H9 (cell line): ENCODE measurements around the gene EDDM3A. TPM values are rescaled to one million over a fixed set of nuclear protein-coding genes. Genes with fewer than 3 reads are reported as not detected.

ENCODE experiments used
- DNase-seq: peaks from one replicate; pipeline ENCODE4 v3.0.0-alpha.2; 2017
- H2AFZ ChIP-seq: one replicate; pipeline ENCODE4 v1.6.1; 2013; ENCODE audit warnings: mild to moderate bottlenecking, low read length, control low read depth, moderate library complexity
- H2AK5ac ChIP-seq: 2 replicates; pipeline ENCODE4 v1.6.1; 2013; ENCODE audit warnings: low read length, control low read depth, mixed read lengths; ENCODE audit not compliant: insufficient read length
- H2BK120ac ChIP-seq: one replicate; pipeline ENCODE4 v1.6.1; 2013; ENCODE audit warnings: low read depth, mild to moderate bottlenecking, low read length, control low read depth, inconsistent platforms; ENCODE audit not compliant: poor library complexity, severe bottlenecking
- H2BK12ac ChIP-seq: 2 replicates; pipeline ENCODE4 v1.6.1; 2013; ENCODE audit warnings: low read length, control low read depth, mixed read lengths, low read depth; ENCODE audit not compliant: insufficient read length
- H2BK15ac ChIP-seq: 2 replicates; pipeline ENCODE4 v1.6.1; 2013; ENCODE audit warnings: low read depth, low read length, control low read depth
- H2BK20ac ChIP-seq: one replicate; pipeline ENCODE4 v1.6.1; 2013; ENCODE audit warnings: low read depth, mild to moderate bottlenecking, low read length, control low read depth, inconsistent platforms; ENCODE audit not compliant: poor library complexity, severe bottlenecking
- H2BK5ac ChIP-seq: 2 replicates; pipeline ENCODE4 v1.6.1; 2013; ENCODE audit warnings: low read length, control low read depth, mixed read lengths; ENCODE audit not compliant: insufficient read length
- H3K14ac ChIP-seq: 2 replicates; pipeline ENCODE4 v1.6.1; 2013; ENCODE audit warnings: low read length, control low read depth; ENCODE audit not compliant: insufficient read depth
- H3K18ac ChIP-seq: 2 replicates; pipeline ENCODE4 v1.6.1; 2013; ENCODE audit warnings: low read depth, mild to moderate bottlenecking, mixed read lengths, low read length, control low read depth; ENCODE audit not compliant: insufficient read length
- H3K23ac ChIP-seq: 2 replicates; pipeline ENCODE4 v1.6.1; 2013; ENCODE audit warnings: low read length, control low read depth, mixed read lengths, low read depth; ENCODE audit not compliant: insufficient read length
- H3K23me2 ChIP-seq: 2 replicates; pipeline ENCODE4 v1.6.1; 2013; ENCODE audit warnings: low read depth, mild to moderate bottlenecking, mixed read lengths, low read length, control low read depth; ENCODE audit not compliant: insufficient read length, poor library complexity, severe bottlenecking
- H3K27ac ChIP-seq: 2 replicates; pipeline ENCODE4 v1.5.1; 2013; ENCODE audit warnings: low read length, control low read depth, mixed read lengths, low read depth; ENCODE audit not compliant: insufficient read length
- H3K27me3 ChIP-seq: 2 replicates; pipeline ENCODE4 v1.6.1; 2013; ENCODE audit warnings: low read length, control low read depth, inconsistent platforms; ENCODE audit not compliant: insufficient read depth
- H3K4ac ChIP-seq: 2 replicates; pipeline ENCODE4 v1.6.1; 2013; ENCODE audit warnings: low read depth, mild to moderate bottlenecking, control low read depth, inconsistent platforms, low read length, moderate library complexity
- H3K4me1 ChIP-seq: 2 replicates; pipeline ENCODE4 v1.6.1; 2013; ENCODE audit warnings: low read length, control low read depth, inconsistent platforms; ENCODE audit not compliant: insufficient read depth
- H3K4me2 ChIP-seq: 2 replicates; pipeline ENCODE4 v1.6.1; 2013; ENCODE audit warnings: low read length, control low read depth, mixed read lengths; ENCODE audit not compliant: insufficient read length, insufficient read depth
- H3K56ac ChIP-seq: 2 replicates; pipeline ENCODE4 v1.6.1; 2013; ENCODE audit warnings: low read depth, mild to moderate bottlenecking, mixed read lengths, low read length, control low read depth; ENCODE audit not compliant: insufficient read length
- H3K79me1 ChIP-seq: 2 replicates; pipeline ENCODE4 v1.6.1; 2013; ENCODE audit warnings: low read depth, mild to moderate bottlenecking, moderate library complexity, low read length, control low read depth, inconsistent platforms; ENCODE audit not compliant: insufficient read depth, poor library complexity, severe bottlenecking
- H3K79me2 ChIP-seq: 2 replicates; pipeline ENCODE4 v1.6.1; 2013; ENCODE audit warnings: low read length, control low read depth, inconsistent platforms; ENCODE audit not compliant: insufficient read depth
- H3K9ac ChIP-seq: 2 replicates; pipeline ENCODE4 v1.6.1; 2013; ENCODE audit warnings: low read length, control low read depth, mixed read lengths; ENCODE audit not compliant: insufficient read length; ENCODE audit errors: extremely low read depth
- H3K9me3 ChIP-seq: one replicate; pipeline ENCODE4 v1.6.1; 2013; ENCODE audit warnings: low read depth, low read length, inconsistent platforms; ENCODE audit not compliant: control insufficient read depth
- H3T11ph ChIP-seq: one replicate; pipeline ENCODE4 v1.6.1; 2013; ENCODE audit warnings: mild to moderate bottlenecking, low read length, control low read depth, inconsistent platforms
- H4K20me1 ChIP-seq: one replicate; pipeline ENCODE4 v1.6.1; 2013; ENCODE audit not compliant: control insufficient read depth, insufficient read length, insufficient read depth
- H4K5ac ChIP-seq: 2 replicates; pipeline ENCODE4 v1.6.1; 2013; ENCODE audit warnings: low read depth, mild to moderate bottlenecking, mixed read lengths, low read length, control low read depth; ENCODE audit not compliant: insufficient read length
- H4K8ac ChIP-seq: replicated peaks from 2 replicates; pipeline ENCODE4 v1.6.1; 2013; ENCODE audit warnings: low read length, control low read depth, mixed read lengths, low read depth; ENCODE audit not compliant: insufficient read length
- H4K91ac ChIP-seq: 2 replicates; pipeline ENCODE4 v1.6.1; 2013; ENCODE audit warnings: low read depth, mild to moderate bottlenecking, moderate library complexity, mixed read lengths, low read length, control low read depth; ENCODE audit not compliant: insufficient read length
- H3K27ac Mint-ChIP-seq, 3 experiments: 2 replicates in 2 of 3; 3 replicates in 1 of 3; pipeline ENCODE4 v1.8.0; 2020 to 2021; ENCODE audit warnings: mixed read lengths in 3 of 3, mild to moderate bottlenecking in 1 of 3, moderate library complexity in 1 of 3
- H3K27me3 Mint-ChIP-seq: 2 replicates; pipeline ENCODE4 v1.8.0; 2021; ENCODE audit warnings: low read depth, mild to moderate bottlenecking, moderate library complexity, mixed read lengths
- H3K36me3 Mint-ChIP-seq, 3 experiments: 2 replicates in 2 of 3; 3 replicates in 1 of 3; pipeline ENCODE4 v1.8.0; 2020 to 2021; ENCODE audit warnings: low read depth in 3 of 3, mixed read lengths in 3 of 3; ENCODE audit not compliant: insufficient read depth in 1 of 3
- H3K4me1 Mint-ChIP-seq, 2 experiments: 2 replicates each; pipeline ENCODE4 v1.8.0; 2020; ENCODE audit warnings: mixed read lengths in 2 of 2
- H3K4me3 Mint-ChIP-seq, 2 experiments: 2 replicates in 1 of 2; 3 replicates in 1 of 2; pipeline ENCODE4 v1.8.0; 2020 to 2021; ENCODE audit warnings: mild to moderate bottlenecking in 2 of 2, mixed read lengths in 2 of 2, moderate library complexity in 1 of 2
- H3K9me3 Mint-ChIP-seq, 2 experiments: 2 replicates in 1 of 2; 3 replicates in 1 of 2; pipeline ENCODE4 v1.8.0; 2020; ENCODE audit warnings: mild to moderate bottlenecking in 2 of 2, mixed read lengths in 2 of 2, moderate library complexity in 1 of 2
- CTCF ChIP-seq: fragments of 200-600 bp; sonication (generic); conservative IDR thresholded peaks from 3 replicates; pipeline ENCODE4 v1.8.0; 2021; ENCODE audit warnings: antibody characterized with exemption, mild to moderate bottlenecking
- WGBS: extraction: QIAGEN DNeasy Blood & Tissue Kit; methylation state at CpG from one replicate; pipeline ENCODE4 v1.1.7; 2013; ENCODE audit warnings: missing lambda C conversion rate, low lambda C conversion rate, mixed read lengths; ENCODE audit not compliant: insufficient read length; ENCODE audit errors: extremely low coverage; 5-methylcytosine and 5-hydroxymethylcytosine counted together
- total RNA-seq: library from RNA; stranded (reverse); gene quantifications from 2 replicates; pipeline ENCODE4 v1.2.1, GENCODE V29; 2021

EDDM3A gene
- total RNA-seq, 1 experiment from 2014 or later = not detected

GRCh38 chr14:20719777-20720176 lies 25.9 kb upstream of the EDDM3A start:
- Histone ChIP-seq H3K4ac (no peak overlapping the region), H3T11ph (no peak overlapping the region), H2BK120ac (no peak overlapping the region), H3K27me3 (no peaks in the 10 kb centered on the region), H3K23me2 (no peaks in the 10 kb centered on the region), H3K79me2 (no peaks in the 10 kb centered on the region), H3K79me1 (no peaks in the 10 kb centered on the region), H3K9me3 (no peaks in the 10 kb centered on the region), H4K5ac (no peak overlapping the region), H3K23ac (no peak overlapping the region), H3K18ac (no peak overlapping the region), H2BK12ac (no peak overlapping the region), H2AK5ac (no peak overlapping the region), H3K14ac (no peak overlapping the region), H4K20me1 (no peaks in the 10 kb centered on the region), H2AFZ (no peak overlapping the region), H3K56ac (no peak overlapping the region), H4K91ac (no peak overlapping the region), H3K4me1 (no peaks in the 10 kb centered on the region), H3K4me2 (no peak overlapping the region), H3K9ac (no peak overlapping the region), H2BK15ac (no peak overlapping the region), H4K8ac (no peak overlapping the region), H2BK20ac (no peak overlapping the region), H3K27ac (no peak overlapping the region), H2BK5ac (no peak overlapping the region)
- Mint-ChIP-seq H3K4me1 (peaks cover 0 to 3% of the 10 kb centered on the region in 2 experiments; a peak in 1 of 4 replicates), H3K27me3 (peaks cover 17% of the 10 kb centered on the region), H3K36me3 (peaks cover 0 to 3% (median 0%) of the 10 kb centered on the region in 3 experiments; a peak in 2 of 7 replicates), H3K9me3 (peaks cover 0 to 4% of the 10 kb centered on the region in 2 experiments; a peak in 2 of 5 replicates), H3K4me3 (no peak overlapping the region), H3K27ac (no peak overlapping the region)
- no CpG with 5 or more reads among the region's 4 CpGs for WGBS
- no peak for DNase-seq
- no peak for TF ChIP-seq CTCF
